HG03139 (cell line): Measurements from ENCODE around the gene KLHL10.

ENCODE experiments used
- ATAC-seq: cut with Tn5 transposase; IDR thresholded peaks from one replicate; pipeline ENCODE4 v1.9.1; 2021; ENCODE audit not compliant: unreplicated experiment

KLHL10 gene

DNA sequence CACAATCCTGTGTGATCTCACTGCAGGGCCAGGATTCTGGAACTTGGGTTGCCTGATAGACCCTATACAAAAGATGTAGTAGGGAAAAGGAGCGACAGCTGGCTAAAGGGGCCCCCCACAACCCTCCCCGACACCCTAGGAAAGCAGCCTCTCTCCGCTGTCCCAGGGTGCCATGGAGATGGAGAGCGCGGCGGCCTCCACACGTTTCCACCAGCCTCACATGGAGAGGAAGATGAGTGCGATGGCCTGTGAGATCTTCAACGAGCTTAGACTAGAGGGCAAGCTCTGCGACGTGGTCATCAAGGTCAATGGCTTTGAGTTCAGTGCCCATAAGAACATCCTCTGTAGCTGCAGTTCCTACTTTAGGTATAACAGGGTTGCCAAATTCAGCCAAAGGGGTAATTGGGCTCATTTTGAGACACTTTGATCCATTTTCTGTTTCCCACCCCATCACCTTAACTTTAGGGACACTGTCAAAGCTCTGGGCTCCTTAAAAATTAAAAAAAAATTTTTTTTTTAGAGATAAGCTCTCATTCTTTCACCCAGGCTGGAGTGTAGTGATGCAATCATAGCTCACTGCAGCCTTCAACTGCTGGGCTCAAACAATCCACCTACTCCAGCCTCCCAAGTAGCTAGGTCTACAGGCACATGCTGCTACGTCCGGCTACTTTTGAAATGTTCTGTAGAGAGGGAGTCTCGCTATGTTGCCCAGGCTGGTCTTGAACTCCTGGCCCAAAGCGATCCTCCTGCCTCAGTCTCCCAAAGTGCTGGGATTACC lies at the start of gene KLHL10:
KLHL10 (plus strand) TSS at position 65 of the 778 bp plus-strand sequence; CDS start at position 173, 108 bp downstream.
- no peak for ATAC-seq

GRCh38 chr17:41792845-41793783 lies 44.5 kb upstream of the KLHL10 start:
- ATAC-seq, result no peak

GRCh38 chr17:41793784-41794539 lies 43.7 kb upstream of the KLHL10 start:
- ATAC-seq, result no peak

- ATAC-seq, result no peak
These were observed 43.1 kb upstream of the KLHL10 start for GRCh38 chr17:41794540-41794975.

GRCh38 chr17:41796121-41796895 lies 41.3 kb upstream of the KLHL10 start:
- ATAC-seq, result no peak

GRCh38 chr17:41797377-41797776 lies 40.2 kb upstream of the KLHL10 start:
- no peak for ATAC-seq

DNA sequence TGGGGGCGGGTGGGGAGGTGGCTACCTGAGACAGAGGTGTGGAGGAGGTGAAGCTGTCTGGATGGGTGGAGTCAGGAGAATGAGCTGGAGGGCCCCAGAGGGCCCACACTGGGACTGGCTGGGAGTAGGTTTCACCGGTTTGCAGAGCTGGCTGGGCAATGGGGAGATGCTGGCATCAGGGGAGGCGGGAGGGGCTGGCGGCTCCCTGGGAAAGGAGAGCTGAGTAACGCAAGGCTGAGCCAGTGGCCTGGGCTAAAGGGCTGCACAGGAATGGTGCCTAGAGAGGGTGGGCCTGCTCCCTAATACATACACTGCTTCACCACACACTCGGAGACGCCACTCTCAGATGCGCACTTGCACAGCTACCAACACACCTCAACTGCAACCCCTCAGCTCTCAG lies 38.3 kb upstream of the KLHL10 start:
- no peak for ATAC-seq

- no peak for ATAC-seq
These were observed 36.8 kb upstream of the KLHL10 start for GRCh38 chr17:41800601-41801373.

DNA sequence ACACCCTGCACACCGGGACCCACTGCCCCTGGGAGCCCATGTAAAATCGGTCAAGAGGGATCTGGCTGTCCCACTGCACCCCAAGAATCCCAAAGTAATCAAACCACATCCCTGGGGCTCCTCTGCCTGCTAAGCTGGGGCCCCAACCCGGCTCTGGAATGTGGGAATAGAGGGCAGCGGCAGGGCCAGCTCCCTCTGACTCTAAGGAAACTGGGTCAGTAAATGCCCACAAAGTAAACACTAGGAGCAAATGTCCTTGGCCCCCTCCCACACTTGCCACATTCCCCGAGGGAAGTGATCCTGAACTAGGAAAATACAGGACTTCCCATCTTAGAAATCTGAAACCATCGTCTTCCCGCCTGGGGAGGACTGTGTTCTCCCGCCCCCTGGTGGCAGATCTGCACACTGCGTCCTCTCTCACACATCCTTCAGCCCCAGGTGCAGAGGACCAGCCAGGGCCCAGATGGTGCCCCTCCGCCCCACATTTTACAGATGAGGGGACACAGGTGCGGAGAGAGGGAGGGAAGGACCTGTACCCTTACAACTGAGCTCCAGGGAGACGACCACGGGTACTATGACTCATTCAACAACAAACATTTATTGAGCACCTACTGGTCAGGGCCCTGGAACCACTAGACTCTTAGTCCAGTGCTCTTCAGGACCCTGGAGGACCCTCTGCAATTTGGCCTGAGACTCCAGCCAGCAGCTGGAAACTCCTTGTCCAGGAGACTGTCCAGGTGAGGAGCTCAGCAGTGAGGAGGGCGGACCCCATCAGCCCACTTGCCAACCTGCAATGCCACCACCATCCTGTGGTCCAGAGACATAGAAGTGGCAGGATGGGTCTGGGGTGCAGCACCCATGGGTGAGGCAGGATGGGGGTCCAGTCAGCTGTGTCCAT lies 36.0 kb upstream of the KLHL10 start:
- ATAC-seq, result no peak

- ATAC-seq, result no peak
These were observed 34.3 kb upstream of the KLHL10 start for GRCh38 chr17:41803049-41804020.

DNA sequence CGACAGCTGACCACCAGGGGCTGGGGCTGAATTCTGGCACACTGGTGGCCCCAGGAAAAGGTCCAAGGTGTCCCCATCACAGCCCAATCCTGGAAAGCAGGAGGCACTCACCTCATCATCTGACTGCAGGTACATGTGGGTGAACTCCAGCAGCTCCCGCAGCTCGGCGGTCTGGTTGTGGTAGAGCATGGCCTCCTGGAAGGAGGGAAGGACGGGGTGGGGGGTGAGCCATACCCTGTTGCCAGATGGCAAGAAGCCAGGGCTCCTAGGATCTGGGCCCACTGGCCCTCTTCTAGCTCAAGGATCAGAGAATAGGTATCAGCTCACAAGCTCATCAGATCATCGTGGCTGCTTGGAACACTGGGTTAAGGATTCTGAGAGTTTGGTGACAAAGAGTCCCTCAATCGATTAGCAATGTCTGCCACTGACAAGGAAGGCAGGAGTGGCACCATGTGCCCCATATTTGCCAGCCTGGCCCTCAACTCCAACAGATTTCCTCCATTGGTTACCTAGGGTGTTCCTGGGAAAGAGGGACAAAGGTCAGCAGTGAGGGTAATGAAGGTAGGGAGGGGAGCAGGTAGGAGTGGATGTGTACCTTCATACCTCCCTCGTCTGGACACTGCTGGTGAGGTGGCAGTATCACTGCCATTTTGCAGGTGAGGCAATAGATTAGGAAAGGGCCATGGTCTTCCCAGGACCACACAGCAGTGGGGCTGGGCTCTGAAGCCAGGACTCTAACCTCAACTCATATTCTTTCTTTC lies 30.8 kb upstream of the KLHL10 start:
- ATAC-seq, result no peak

- ATAC-seq, result no peak
These were observed 26.7 kb upstream of the KLHL10 start for GRCh38 chr17:41810659-41811548.

DNA sequence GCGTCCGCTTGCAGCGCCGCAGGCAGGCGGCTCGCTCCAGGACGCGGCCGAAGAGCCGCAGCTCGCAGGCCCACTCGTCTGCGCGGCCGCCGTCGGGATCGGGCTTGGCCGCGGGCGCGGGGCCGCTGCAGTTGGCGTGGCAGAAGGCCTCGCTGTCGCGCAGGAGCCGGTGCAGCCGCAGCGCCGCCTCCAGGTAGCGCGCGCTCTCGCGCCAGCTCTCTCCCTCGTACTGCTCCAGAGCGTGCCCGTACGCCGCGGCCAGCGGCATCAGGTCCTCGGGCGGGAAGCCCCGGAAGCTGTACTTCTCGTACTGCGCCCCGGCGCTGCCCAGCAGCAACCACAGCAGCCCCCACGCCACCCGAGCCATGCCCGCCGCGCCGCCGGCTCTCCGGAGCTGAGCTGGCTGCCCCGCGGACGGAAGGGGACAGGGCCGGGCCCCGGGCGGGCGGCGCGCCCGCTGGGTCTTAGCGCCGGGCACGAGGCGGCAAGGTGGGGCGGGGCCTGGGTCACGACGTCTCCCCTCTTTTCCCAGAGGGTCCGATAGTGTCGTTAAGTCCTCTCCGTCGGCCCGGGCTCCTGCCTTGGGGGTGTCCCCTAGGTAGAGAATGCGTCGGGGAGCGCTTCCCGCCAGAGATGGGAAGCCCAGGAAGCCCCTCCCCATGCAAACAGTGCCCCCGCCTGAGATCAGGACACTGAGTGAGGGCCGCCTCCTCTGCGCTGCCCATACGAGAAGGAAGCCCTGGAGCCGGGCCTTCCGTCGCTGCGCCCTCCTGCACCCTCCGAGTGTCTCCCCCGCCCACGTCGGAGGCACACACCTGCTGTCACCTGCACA lies 25.9 kb upstream of the KLHL10 start, which contains the start of gene P3H4:
P3H4 (minus strand) TSS at position 401 of the 832 bp plus-strand sequence; CDS start at position 367, 34 bp downstream.
- peak; percentile 64 for ATAC-seq

DNA sequence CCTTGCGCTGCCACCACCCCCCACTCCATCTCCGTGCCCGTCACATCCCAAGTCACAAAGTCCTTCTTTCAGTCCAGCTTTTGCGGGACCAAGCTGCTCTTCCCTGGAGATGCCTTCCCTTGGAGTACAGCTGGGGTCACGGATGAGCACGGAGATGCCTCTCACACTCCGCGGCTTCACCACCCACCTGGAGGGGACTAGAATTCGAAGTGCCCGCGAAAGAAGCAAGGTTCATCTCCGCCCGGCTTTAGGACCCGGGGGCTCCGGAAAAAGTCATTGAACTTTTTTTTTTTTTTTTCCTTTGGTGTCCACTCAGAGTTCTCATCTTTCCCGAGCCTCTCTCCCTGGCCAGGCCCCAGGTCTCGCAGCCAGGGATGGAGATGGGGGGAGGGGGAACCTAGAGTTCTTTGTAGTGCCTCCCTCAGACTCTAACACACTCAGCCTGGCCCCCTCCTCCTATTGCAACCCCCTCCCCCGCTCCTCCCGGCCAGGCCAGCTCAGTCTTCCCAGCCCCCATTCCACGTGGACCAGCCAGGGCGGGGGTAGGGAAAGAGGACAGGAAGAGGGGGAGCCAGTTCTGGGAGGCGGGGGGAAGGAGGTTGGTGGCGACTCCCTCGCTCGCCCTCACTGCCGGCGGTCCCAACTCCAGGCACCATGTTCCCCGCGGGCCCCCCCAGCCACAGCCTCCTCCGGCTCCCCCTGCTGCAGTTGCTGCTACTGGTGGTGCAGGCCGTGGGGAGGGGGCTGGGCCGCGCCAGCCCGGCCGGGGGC lies 25.1 kb upstream of the KLHL10 start, which contains the start of gene FKBP10:
FKBP10 (plus strand) TSS at position 624 of the 771 bp plus-strand sequence; CDS start at position 655, 31 bp downstream.
- ATAC-seq, result no peak
